Left ventricle myocardium inferior (tissue), 1 donor: ENCODE results near the gene DTX4. TPM values are rescaled to one million over a fixed set of nuclear protein-coding genes. Genes with fewer than 3 reads are reported as not detected.
"Not testable (repeated sequence)": the region's sequence is repeated elsewhere in the genome, so short reads cannot be mapped to it uniquely, and the experiment has no call there.

Source experiments
- DNase-seq: peaks from one replicate; pipeline ENCODE4 v3.0.0-alpha.2; 2020
- H3K27ac ChIP-seq: fragments of 200-600 bp; replicated peaks from 2 replicates; pipeline ENCODE4 v1.8.0; 2021
- H3K27me3 ChIP-seq: fragments of 200-600 bp; 2 replicates; pipeline ENCODE4 v1.8.0; 2021; ENCODE audit warnings: low read depth
- H3K36me3 ChIP-seq: fragments of 200-600 bp; 2 replicates; pipeline ENCODE4 v1.8.0; 2021
- H3K4me1 ChIP-seq: fragments of 200-600 bp; 2 replicates; pipeline ENCODE4 v1.8.0; 2021
- H3K4me3 ChIP-seq: fragments of 200-600 bp; 2 replicates; pipeline ENCODE4 v1.8.0; 2021; ENCODE audit warnings: mild to moderate bottlenecking, moderate library complexity
- H3K9me3 ChIP-seq: fragments of 200-600 bp; replicated peaks from 2 replicates; pipeline ENCODE4 v1.8.0; 2021
- intact Hi-C: fragments of 100-400 bp; cut with micrococcal nuclease; formaldehyde crosslinking; loops from one replicate; pipeline ENCODE4 v1.11.0; 2022
- long read RNA-seq: library from polyadenylated mRNA; unstranded; transcript quantifications from one replicate; pipeline ENCODE4 v2.0.0, GENCODE V29; 2021
- total RNA-seq: library from RNA; stranded (reverse); fragmentation: NEBNext Ultra II Directional; extraction: Animal tissue kit (Norgen Biotek cat#: 25700); gene quantifications from one replicate; pipeline ENCODE4 v1.2.1, GENCODE V29; 2021
- TF ChIP-seq, protein P1 (sequence below): fragments of 200-600 bp; IDR thresholded peaks from 2 replicates; pipeline ENCODE4 v1.8.0; 2021; ENCODE audit warnings: antibody characterized with exemption, mild to moderate bottlenecking, borderline replicate concordance
- donor health status: DM: no; HTN: yes; CAD: no; lungs with severe emphysema.

Gene DTX4
- 1.8 TPM for total RNA-seq
- long read RNA-seq, partial matches to known transcripts: 0 of 4 reads
- long read RNA-seq, other reads (novel, unspliced or antisense): 3 of 4 reads

DNA sequence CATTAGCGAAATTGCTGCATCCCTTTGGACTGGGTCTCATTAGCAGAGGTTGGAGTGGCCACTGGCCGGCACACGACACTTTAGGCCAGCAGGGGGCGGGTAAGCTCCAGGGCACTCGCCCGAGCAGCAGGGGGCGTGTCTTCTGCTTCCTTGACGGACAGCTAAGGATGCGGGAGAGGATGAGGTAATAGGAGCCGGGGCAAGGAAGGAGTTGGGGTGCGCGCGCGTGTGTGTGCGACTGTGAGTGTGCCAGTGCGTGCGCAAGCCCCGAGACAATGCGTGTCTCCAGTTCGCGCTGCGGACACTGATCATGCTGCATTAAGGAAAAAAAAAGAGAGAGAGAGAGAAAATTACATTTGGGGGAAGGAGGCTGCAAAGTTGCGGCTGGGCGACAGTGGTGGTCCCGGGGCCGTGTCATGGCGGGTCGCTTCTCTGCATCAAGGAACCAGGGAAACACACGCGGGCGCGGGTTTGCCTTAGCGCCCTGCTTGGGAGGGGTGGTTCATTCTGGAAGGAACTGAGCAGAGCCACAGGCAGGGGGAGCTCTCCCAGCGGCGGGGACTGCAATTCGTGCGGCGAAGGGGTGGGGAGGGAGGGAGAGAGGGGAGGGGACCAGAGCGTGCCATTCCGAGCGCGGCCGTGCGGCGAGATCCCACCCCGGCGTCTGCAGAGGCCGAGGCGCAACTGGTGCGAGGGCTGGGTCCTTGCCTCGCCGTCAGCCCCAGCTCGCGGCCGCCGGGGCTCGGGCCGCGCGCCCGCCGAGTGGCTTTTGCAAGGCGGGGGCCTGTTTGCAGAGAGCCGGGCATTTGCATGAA, at the start of gene DTX4:
TSS of gene DTX4 (plus strand) at position 625 of the 815 bp plus-strand sequence. CDS start 464 bp downstream, outside the sequence.
- H3K9me3 ChIP-seq: no peaks in the 10 kb centered on the region
- H3K27me3 ChIP-seq: peaks cover 17% of the 10 kb centered on the region
- intact Hi-C loops: loop anchor here (2.0 to 10.0 kb wide), 2 partner anchors 35 to 253 kb away; partner anchors contain the start of gene OR5A2
- peak within 1 kb of the TSS; percentile 77 for H3K4me3 ChIP-seq
- peak; percentile 91 for DNase-seq
- TF ChIP-seq, protein P1, sequence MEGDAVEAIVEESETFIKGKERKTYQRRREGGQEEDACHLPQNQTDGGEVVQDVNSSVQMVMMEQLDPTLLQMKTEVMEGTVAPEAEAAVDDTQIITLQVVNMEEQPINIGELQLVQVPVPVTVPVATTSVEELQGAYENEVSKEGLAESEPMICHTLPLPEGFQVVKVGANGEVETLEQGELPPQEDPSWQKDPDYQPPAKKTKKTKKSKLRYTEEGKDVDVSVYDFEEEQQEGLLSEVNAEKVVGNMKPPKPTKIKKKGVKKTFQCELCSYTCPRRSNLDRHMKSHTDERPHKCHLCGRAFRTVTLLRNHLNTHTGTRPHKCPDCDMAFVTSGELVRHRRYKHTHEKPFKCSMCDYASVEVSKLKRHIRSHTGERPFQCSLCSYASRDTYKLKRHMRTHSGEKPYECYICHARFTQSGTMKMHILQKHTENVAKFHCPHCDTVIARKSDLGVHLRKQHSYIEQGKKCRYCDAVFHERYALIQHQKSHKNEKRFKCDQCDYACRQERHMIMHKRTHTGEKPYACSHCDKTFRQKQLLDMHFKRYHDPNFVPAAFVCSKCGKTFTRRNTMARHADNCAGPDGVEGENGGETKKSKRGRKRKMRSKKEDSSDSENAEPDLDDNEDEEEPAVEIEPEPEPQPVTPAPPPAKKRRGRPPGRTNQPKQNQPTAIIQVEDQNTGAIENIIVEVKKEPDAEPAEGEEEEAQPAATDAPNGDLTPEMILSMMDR: peak; percentile 83
- peak within 1 kb of the TSS; percentile 79 for H3K27ac ChIP-seq
- no peaks in the 10 kb centered on the region for H3K36me3 ChIP-seq
- peaks cover 33% of the 10 kb centered on the region for H3K4me1 ChIP-seq

DNA sequence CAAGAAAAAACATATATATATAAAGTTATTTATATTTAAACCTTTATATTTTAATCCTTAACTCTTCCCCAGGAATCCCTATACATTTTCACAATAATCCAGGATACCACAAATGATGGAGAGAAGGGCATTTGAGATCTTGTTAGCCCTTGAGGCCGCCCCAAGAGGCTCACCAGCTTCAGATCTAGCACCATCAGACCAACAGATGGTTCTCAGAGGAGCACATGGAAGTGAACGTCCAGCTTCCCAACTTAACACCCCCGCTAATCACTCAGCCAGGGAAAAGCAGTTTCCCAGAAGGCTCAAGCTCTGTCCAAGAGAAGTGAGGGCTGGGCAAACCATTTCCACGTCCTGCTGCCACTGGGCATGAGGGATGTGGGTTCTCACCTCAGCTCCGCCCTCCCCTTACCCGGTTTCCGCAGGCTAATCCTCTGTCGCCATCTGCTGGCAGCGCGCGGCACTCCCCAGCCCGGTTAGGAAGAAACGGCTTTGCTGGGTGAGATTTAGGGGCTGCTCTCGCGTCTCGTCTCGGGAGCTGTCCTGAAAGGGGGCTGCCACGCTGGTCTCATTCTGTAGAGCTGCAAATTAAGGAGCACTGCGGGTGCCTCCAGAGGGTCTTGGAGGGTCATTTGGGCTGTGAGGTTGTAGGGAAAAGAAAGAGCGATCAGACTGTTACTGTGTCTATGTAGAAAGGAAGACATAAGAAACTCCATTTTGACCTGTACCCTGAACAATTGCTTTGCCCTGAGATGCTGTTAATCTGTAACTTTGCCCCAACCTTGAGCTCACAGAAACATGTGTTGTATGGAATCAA, 36.1 kb upstream of the DTX4 start:
- H3K36me3 ChIP-seq: peaks cover 43% of the 10 kb centered on the region
- peak overlapping the region; percentile 9 for H3K4me3 ChIP-seq
- peaks cover 6% of the 10 kb centered on the region for H3K4me1 ChIP-seq
- peak; percentile 81 for DNase-seq
- H3K9me3 ChIP-seq: peaks cover 11% of the 10 kb centered on the region
- TF ChIP-seq, protein P1: peak; percentile 98
- intact Hi-C loops: no loop called here
- no peak overlapping the region for H3K27ac ChIP-seq
- H3K27me3 ChIP-seq: no peaks in the 10 kb centered on the region

DNA sequence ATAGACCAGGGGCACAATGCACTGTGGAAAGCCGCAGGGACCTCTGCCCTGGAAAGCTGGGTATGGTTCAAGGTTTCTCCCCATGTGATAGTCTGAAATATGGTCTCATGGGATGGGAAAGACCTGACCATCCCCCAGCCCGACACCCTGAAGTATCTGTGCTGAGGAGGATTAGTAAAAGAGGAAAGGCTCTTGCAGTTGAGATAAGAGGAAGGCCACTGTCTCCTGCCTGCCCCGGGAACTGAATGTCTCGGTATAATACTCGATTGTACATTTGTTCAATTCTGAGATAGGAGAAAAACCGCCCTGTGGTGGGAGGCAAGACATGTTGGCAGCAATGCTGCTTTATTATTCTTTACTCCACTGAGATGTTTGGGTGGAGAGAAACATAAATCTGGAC, 35.4 kb upstream of the DTX4 start:
- H3K4me3 ChIP-seq, intact Hi-C loops, H3K27me3 ChIP-seq, H3K9me3 ChIP-seq, DNase-seq, H3K4me1 ChIP-seq, H3K27ac ChIP-seq: not testable (repeated sequence)
- H3K36me3 ChIP-seq: peaks cover 40% of the 10 kb centered on the region

DNA sequence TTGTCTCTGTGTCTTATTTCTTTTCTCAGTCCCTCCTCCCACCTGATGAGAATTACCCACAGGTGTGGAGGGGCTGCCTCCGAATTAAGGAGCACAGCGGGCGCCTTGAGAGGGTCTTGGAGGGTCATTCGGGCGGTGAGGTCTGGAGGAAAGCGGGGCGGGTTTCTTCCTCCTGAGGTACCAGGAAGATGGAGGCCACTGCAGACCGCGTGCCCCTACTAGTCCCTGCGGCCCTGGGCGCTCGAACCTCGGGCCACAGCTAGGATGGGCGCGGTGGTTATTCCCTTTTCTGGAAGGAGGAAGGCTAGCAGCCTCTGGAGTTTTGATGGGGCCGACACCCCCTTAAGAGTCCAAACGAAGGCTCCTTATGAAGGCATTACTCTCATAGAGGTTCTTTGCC, 34.7 kb upstream of the DTX4 start:
- intact Hi-C loops: no loop called here
- no peaks in the 10 kb centered on the region for H3K9me3 ChIP-seq
- TF ChIP-seq, protein P1: no peak
- peaks cover 11% of the 10 kb centered on the region for H3K4me1 ChIP-seq
- H3K4me3 ChIP-seq: no peak overlapping the region
- H3K27ac ChIP-seq: no peak overlapping the region
- DNase-seq: no peak
- H3K27me3 ChIP-seq: no peaks in the 10 kb centered on the region
- H3K36me3 ChIP-seq: peaks cover 34% of the 10 kb centered on the region

DNA sequence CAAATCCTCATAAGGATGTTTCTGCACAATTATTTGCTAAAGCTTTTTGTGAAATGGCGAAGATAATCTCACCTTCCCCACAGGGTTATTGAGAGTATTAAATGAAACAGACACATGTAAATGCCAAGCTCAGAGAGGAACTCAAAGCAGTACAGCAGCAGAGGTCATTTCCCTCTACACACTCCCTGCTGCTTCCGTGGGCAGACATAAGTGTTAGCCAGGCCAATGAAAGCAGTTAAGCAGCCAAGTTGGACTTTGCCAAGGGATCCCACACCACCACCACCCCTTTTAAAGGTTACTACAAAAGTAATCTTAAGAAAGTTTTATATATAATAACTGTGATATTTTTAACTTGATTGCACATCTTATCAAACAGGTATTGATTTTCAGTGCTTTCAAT, 33.3 kb upstream of the DTX4 start:
- TF ChIP-seq, protein P1: no peak
- Histone ChIP-seq H3K4me3 (no peak overlapping the region), H3K36me3 (peaks cover 23% of the 10 kb centered on the region), H3K27ac (no peak overlapping the region), H3K27me3 (no peaks in the 10 kb centered on the region), H3K4me1 (peaks cover 20% of the 10 kb centered on the region), H3K9me3 (no peaks in the 10 kb centered on the region)
- intact Hi-C loops: no loop called here
- DNase-seq: no peak
